Endothelial cell of umbilical vein (primary cell): ENCODE measurements around the gene OAF. TPM values are rescaled to one million over a fixed set of nuclear protein-coding genes. Genes with fewer than 3 reads are reported as not detected.

Source experiments
- BruUV-seq: library from RNA; stranded (reverse); fragments of 400-500 nt; replicated peaks from 2 replicates; lab custom pipeline; 2021; lab: Mats Ljungman, UMichigan
- CTCF ChIA-PET: fragments of 300-600, 350-600 bp; sonication (Branson Sonifier 250); formaldehyde crosslinking; loops from one replicate; lab custom pipeline; 2021; ENCODE audit warnings: antibody characterized with exemption, inconsistent platforms; lab: Charles Lee
- POLR2A ChIA-PET: fragments of 300-600, 350-600 bp; sonication (Branson Sonifier 250); formaldehyde crosslinking; loops from one replicate; lab custom pipeline; 2021; ENCODE audit warnings: antibody characterized with exemption, inconsistent platforms; lab: Charles Lee
- DNase-seq: peaks from one replicate; pipeline ENCODE4 v3.0.0-alpha.2; 2011; ENCODE audit warnings: low read depth, low spot score
- FAIRE-seq: peaks from 2 replicates; lab custom pipeline; 2011; peaks lifted over from hg19 to GRCh38; lab: Jason Lieb, UNC
- H2AFZ ChIP-seq: 2 replicates; pipeline ENCODE4 v1.6.0; 2012; ENCODE audit warnings: low read depth, low read length, control low read depth, inconsistent platforms
- H3K27ac ChIP-seq: 2 replicates; pipeline ENCODE4 v1.5.1; 2011; ENCODE audit warnings: low read depth, mild to moderate bottlenecking, control low read depth, low read length, moderate library complexity; ENCODE audit not compliant: insufficient read depth
- H3K27me3 ChIP-seq, 2 experiments: 2 replicates each; pipeline versions ENCODE4 v1.6.0 to v1.6.1; 2011; ENCODE audit warnings: low read length in 2 of 2, mixed read lengths in 1 of 2; ENCODE audit not compliant: control insufficient read depth in 2 of 2, insufficient read depth in 2 of 2
- H3K36me3 ChIP-seq, 2 experiments: 2 replicates in 1 of 2; 3 replicates in 1 of 2; pipeline ENCODE4 v1.5.1; 2011; ENCODE audit warnings: low read length in 2 of 2, mild to moderate bottlenecking in 1 of 2, moderate library complexity in 1 of 2; ENCODE audit not compliant: control insufficient read depth in 2 of 2, insufficient read depth in 2 of 2; ENCODE audit errors: extremely low read depth in 1 of 2
- H3K4me1 ChIP-seq: 3 replicates; pipeline ENCODE4 v1.5.1; 2011; ENCODE audit warnings: mild to moderate bottlenecking, low read length; ENCODE audit not compliant: control insufficient read depth, insufficient read depth; ENCODE audit errors: extremely low read depth
- H3K4me2 ChIP-seq: 2 replicates; pipeline ENCODE4 v1.6.1; 2011; ENCODE audit warnings: low read length, control low read depth, mixed read lengths; ENCODE audit not compliant: insufficient read depth
- H3K4me3 ChIP-seq, 3 experiments: fragments of 200-600 bp in 1 of 3; sonication (generic), shearing (Covaris generic) in 1 of 3; replicated peaks in 1 of 3; 2 replicates each; pipeline ENCODE4 v1.5.1; 2011 to 2016; ENCODE audit warnings: control low read depth in 3 of 3, low read length in 3 of 3, mild to moderate bottlenecking in 2 of 3, inconsistent platforms in 1 of 3, low read depth in 1 of 3, moderate library complexity in 1 of 3; ENCODE audit not compliant: insufficient read depth in 1 of 3
- H3K79me2 ChIP-seq: 2 replicates; pipeline ENCODE4 v1.6.0; 2012; ENCODE audit warnings: low read length, inconsistent platforms; ENCODE audit not compliant: control insufficient read depth, insufficient read depth
- H3K9ac ChIP-seq: replicated peaks from 2 replicates; pipeline ENCODE3; 2011; ENCODE audit warnings: low read length, control low read depth; ENCODE audit not compliant: insufficient read depth; ENCODE audit errors: extremely low read depth
- H3K9me1 ChIP-seq: replicated peaks from 3 replicates; pipeline ENCODE4 v1.6.0; 2011; ENCODE audit warnings: mild to moderate bottlenecking, low read length; ENCODE audit not compliant: control insufficient read depth, insufficient read depth; ENCODE audit errors: extremely low read depth
- H3K9me3 ChIP-seq: replicated peaks from 2 replicates; pipeline ENCODE4 v1.5.1; 2012; ENCODE audit warnings: low read length, inconsistent platforms; ENCODE audit not compliant: control insufficient read depth, insufficient read depth
- H4K20me1 ChIP-seq: replicated peaks from 2 replicates; pipeline ENCODE3; 2011; ENCODE audit warnings: mild to moderate bottlenecking, low read length; ENCODE audit not compliant: control insufficient read depth, insufficient read depth; ENCODE audit errors: extremely low read depth
- CTCF ChIP-seq, 2 donors: IDR thresholded peaks; 1 replicate in 1 of 2; 2 replicates in 1 of 2; pipeline ENCODE4 v1.5.1; 2011; ENCODE audit warnings: low read length in 2 of 2, mild to moderate bottlenecking in 2 of 2, moderate library complexity in 2 of 2, control low read depth in 1 of 2, inconsistent platforms in 1 of 2, low read depth in 1 of 2; ENCODE audit not compliant: insufficient read depth in 1 of 2; ENCODE audit errors: extremely low read depth in 1 of 2
- EZH2 ChIP-seq: IDR thresholded peaks from 2 replicates; pipeline ENCODE4 v1.6.1; 2012; ENCODE audit warnings: borderline replicate concordance, low read depth, mild to moderate bottlenecking, moderate library complexity, low read length, inconsistent platforms; ENCODE audit not compliant: severe bottlenecking
- FOS ChIP-seq: IDR thresholded peaks from 2 replicates; pipeline ENCODE4 v1.6.1; 2011; ENCODE audit warnings: mild to moderate bottlenecking, low read length, moderate library complexity, borderline replicate concordance; ENCODE audit not compliant: insufficient read depth
- GATA2 ChIP-seq: IDR thresholded peaks from 2 replicates; pipeline ENCODE4 v1.7.0; 2011; ENCODE audit warnings: low read depth, mild to moderate bottlenecking, moderate library complexity, mixed read lengths, low read length; ENCODE audit not compliant: insufficient read length, insufficient read depth
- JUN ChIP-seq: IDR thresholded peaks from 2 replicates; pipeline ENCODE4 v1.6.1; 2011; ENCODE audit warnings: borderline replicate concordance, low read depth; ENCODE audit not compliant: insufficient read length, insufficient read depth
- MAX ChIP-seq: IDR thresholded peaks from 2 replicates; pipeline ENCODE4 v1.6.1; 2011; ENCODE audit not compliant: insufficient read depth, insufficient read length
- MYC ChIP-seq: IDR thresholded peaks from one replicate; pipeline ENCODE4 v1.6.1; 2011; ENCODE audit warnings: mild to moderate bottlenecking, low read depth, low read length
- POLR2A ChIP-seq: IDR thresholded peaks from 2 replicates; pipeline ENCODE4 v1.6.1; 2012; ENCODE audit warnings: low read depth, mild to moderate bottlenecking, control low read depth, low read length
- POLR2AphosphoS5 ChIP-seq: IDR thresholded peaks from 2 replicates; pipeline ENCODE4 v1.6.1; 2012; ENCODE audit warnings: low read depth, mild to moderate bottlenecking, control low read depth, low read length, moderate library complexity; ENCODE audit not compliant: insufficient read depth
- dilution Hi-C: fragments of 300-500 bp; cut with MboI; formaldehyde crosslinking; loops from one replicate; pipeline ENCODE4 v1.15.0; 2019; ENCODE audit warnings: low sequenced_read_pairs; ENCODE audit not compliant: extremely low pct_ligation_motif_present
- intact Hi-C: fragments of 100-400 bp; cut with micrococcal nuclease; formaldehyde crosslinking; loops from one replicate; pipeline ENCODE4 v1.10.0; 2022
- polyA plus RNA-seq, 4 experiments: library from polyadenylated mRNA; depleted of rRNA in 3 of 4; stranded (reverse) in 3 of 4; unstranded in 1 of 4; fragments of >200 nt; gene quantifications; 2 replicates each; pipeline versions ENCODE4 v1.2.1 to v1.2.3, GENCODE V29; 2011 to 2012; ENCODE audit warnings: missing spikeins in 1 of 4
- total RNA-seq: library from RNA; stranded (reverse); gene quantifications from 2 replicates; pipeline ENCODE4 v1.2.3, GENCODE V29; 2021

Gene OAF
- total and polyA plus RNA-seq, 2 donors (not counting 3 experiments of a cell fraction or from before 2014, with no cell fraction given): 32.1 to 33.8 TPM

- Histone ChIP-seq H3K27me3 (peaks cover 16 to 18% of the 10 kb centered on the region in 2 experiments), H3K4me1 (no peaks in the 10 kb centered on the region), H4K20me1 (no peaks in the 10 kb centered on the region), H3K9me1 (no peaks in the 10 kb centered on the region), H3K4me3 (no peak overlapping the region), H3K4me2 (no peak overlapping the region), H3K9ac (no peak overlapping the region), H3K27ac (no peak overlapping the region), H3K9me3 (no peaks in the 10 kb centered on the region), H3K79me2 (no peaks in the 10 kb centered on the region), H2AFZ (no peak overlapping the region), H3K36me3 (no peaks in the 10 kb centered on the region)
- FAIRE-seq (no peak), DNase-seq (no peak)
- BruUV-seq: no TSS peak
- intact Hi-C loops: no loop called here
- POLR2A ChIA-PET: no interaction called here
- CTCF ChIA-PET: interaction anchor here (0.7 kb wide), 1 partner anchor 37 kb away, joined by 3 read pairs; no protein-coding TSS in a partner anchor
- dilution Hi-C loops: no loop called here
- no peak for TF ChIP-seq FOS
- TF ChIP-seq GATA2: no peak
- TF ChIP-seq MAX: no peak
- TF ChIP-seq MYC: no peak
- TF ChIP-seq JUN: no peak
- no peak for TF ChIP-seq CTCF (IDR thresholded peaks at IDR 0.05; ENCODE audit: extremely low read depth in 1 of 2, insufficient read depth in 1 of 2, low read depth in 1 of 2, low read length in 2 of 2)
- no peak for TF ChIP-seq POLR2AphosphoS5
- TF ChIP-seq POLR2A: no peak
- no peak for TF ChIP-seq EZH2
Observed at GRCh38 chr11:120259988-120260565, 49.2 kb downstream of the OAF start.
